HepG2 (cell line): ENCODE measurements around the gene SLTM. TPM values are rescaled to one million over a fixed set of nuclear protein-coding genes. Genes with fewer than 3 reads are reported as not detected.
"Not testable (repeated sequence)": the region's sequence is repeated elsewhere in the genome, so short reads cannot be mapped to it uniquely, and the experiment has no call there.

ENCODE experiments used
- ATAC-seq: fragments of 200-7000 bp; cut with Tn5 transposase; 3 replicates; pipeline ENCODE4 v1.9.1; 2020; ENCODE audit warnings: mild to moderate bottlenecking, moderate library complexity
- BruUV-seq: library from RNA; stranded (reverse); fragments of 400-500 nt; replicated peaks from 2 replicates; lab custom pipeline; 2021; lab: Mats Ljungman, UMichigan
- CTCF ChIA-PET: fragments of 300-600 bp; formaldehyde crosslinking; extraction: SDS; loops from one replicate; lab custom pipeline; 2021; ENCODE audit warnings: low total read pairs, inconsistent platforms, low intra/inter-chr PET ratio; lab: Yijun Ruan, JAX
- POLR2A ChIA-PET: fragments of 350-600 bp; sonication (Branson Sonifier 250); formaldehyde crosslinking; loops from one replicate; lab custom pipeline; 2020; ENCODE audit warnings: antibody characterized with exemption, inconsistent platforms; lab: Yijun Ruan, JAX
- DNase-seq: peaks from one replicate; pipeline ENCODE4 v3.0.0-alpha.2; 2015; ENCODE audit warnings: low spot score
- FAIRE-seq: peaks from 3 replicates; lab custom pipeline; 2011; peaks lifted over from hg19 to GRCh38; lab: Jason Lieb, UNC
- H2AFZ ChIP-seq: one replicate; pipeline ENCODE4 v1.6.1; 2011; ENCODE audit warnings: low read length, inconsistent platforms
- H3K27ac ChIP-seq: fragments of 300-600 bp; 3 replicates; pipeline ENCODE4 v1.8.0; 2011; ENCODE audit warnings: mixed run types, mild to moderate bottlenecking, mixed read lengths, low read length, inconsistent platforms; ENCODE audit not compliant: insufficient read depth; ENCODE audit errors: extremely low read length
- H3K27me3 ChIP-seq, 2 experiments: fragments of 200-600 bp in 1 of 2; 2 replicates in 1 of 2; 3 replicates in 1 of 2; pipeline versions ENCODE4 v1.6.0 to v1.8.0; 2011; ENCODE audit warnings: low read length in 2 of 2, mild to moderate bottlenecking in 2 of 2, moderate library complexity in 2 of 2, inconsistent platforms in 1 of 2; ENCODE audit not compliant: insufficient read depth in 2 of 2, control insufficient read depth in 1 of 2
- H3K36me3 ChIP-seq, 2 experiments: fragments of 200-600 bp in 1 of 2; replicated peaks in 1 of 2; 2 replicates in 1 of 2; 3 replicates in 1 of 2; pipeline versions ENCODE4 v1.5.1 to v1.8.0; 2011; ENCODE audit warnings: low read length in 2 of 2, inconsistent platforms in 1 of 2; ENCODE audit not compliant: insufficient read depth in 2 of 2, control insufficient read depth in 1 of 2
- H3K4me1 ChIP-seq: 2 replicates; pipeline ENCODE4 v1.5.1; 2012; ENCODE audit warnings: low read length, inconsistent platforms; ENCODE audit not compliant: insufficient read depth
- H3K4me2 ChIP-seq: 2 replicates; pipeline ENCODE4 v1.6.0; 2011; ENCODE audit warnings: low read depth, low read length, inconsistent platforms
- H3K4me3 ChIP-seq, 3 experiments: fragments of 200-600 bp in 1 of 3; sonication (generic), shearing (Covaris generic) in 1 of 3; replicated peaks in 1 of 3; 2 replicates each; pipeline ENCODE4 v1.5.1; 2011 to 2016; ENCODE audit warnings: low read length in 3 of 3, inconsistent platforms in 2 of 3, low read depth in 2 of 3, mild to moderate bottlenecking in 2 of 3, control low read depth in 1 of 3, mixed read lengths in 1 of 3; ENCODE audit not compliant: insufficient read depth in 1 of 3
- H3K79me2 ChIP-seq: one replicate; pipeline ENCODE4 v1.6.1; 2011; ENCODE audit warnings: low read length, inconsistent platforms; ENCODE audit not compliant: insufficient read depth
- H3K9ac ChIP-seq: 2 replicates; pipeline ENCODE4 v1.6.0; 2011; ENCODE audit warnings: mild to moderate bottlenecking, low read depth, low read length, inconsistent platforms; ENCODE audit not compliant: insufficient read depth
- H3K9me3 ChIP-seq: 2 replicates; pipeline ENCODE4 v1.5.1; 2012; ENCODE audit warnings: mild to moderate bottlenecking, low read length
- H4K20me1 ChIP-seq: 2 replicates; pipeline ENCODE4 v1.6.0; 2011; ENCODE audit warnings: inconsistent platforms, mild to moderate bottlenecking, low read length, moderate library complexity; ENCODE audit not compliant: insufficient read depth
- FLYWCH1 ChIP-seq: sonication (generic); formaldehyde crosslinking; IDR thresholded peaks from 2 replicates; pipeline ENCODE4 v1.8.1; 2023; ENCODE audit warnings: mild to moderate bottlenecking, missing genetic modification reagents
- KMT2A ChIP-seq: sonication (generic); formaldehyde crosslinking; IDR thresholded peaks from 2 replicates; pipeline ENCODE4 v1.4.0; 2020; ENCODE audit warnings: missing genetic modification reagents
- REST ChIP-seq, 2 experiments: IDR thresholded peaks; 2 replicates each; pipeline ENCODE4 v1.6.1; 2011 to 2012; ENCODE audit warnings: low read length in 2 of 2, borderline replicate concordance in 1 of 2, low read depth in 1 of 2, mild to moderate bottlenecking in 1 of 2, moderate library complexity in 1 of 2
- SOX6 ChIP-seq, 2 experiments: fragments of 450-650 bp in 1 of 2; sonication (generic) in 1 of 2; formaldehyde crosslinking in 1 of 2; IDR thresholded peaks; 2 replicates each; pipeline versions ENCODE4 v1.4.0 to v1.6.1; 2017 to 2020; ENCODE audit warnings: antibody characterized with exemption in 1 of 2, mild to moderate bottlenecking in 1 of 2, missing genetic modification reagents in 1 of 2
- ZNF160 ChIP-seq: sonication (generic); formaldehyde crosslinking; IDR thresholded peaks from 2 replicates; pipeline ENCODE4 v1.8.0; 2022; ENCODE audit warnings: mild to moderate bottlenecking, inconsistent platforms, missing genetic modification reagents
- ZSCAN29 ChIP-seq: sonication (generic); formaldehyde crosslinking; conservative IDR thresholded peaks from 2 replicates; pipeline ENCODE4 v1.4.0; 2020; ENCODE audit warnings: mild to moderate bottlenecking, missing genetic modification reagents
- WGBS: methylation state at CpG from one replicate; pipeline ENCODE4 v1.1.6; 2017; ENCODE audit warnings: low lambda C conversion rate; 5-methylcytosine and 5-hydroxymethylcytosine counted together
- in situ Hi-C: cut with HindIII; loops from 2 replicates; pipeline ENCODE4 v1.10.0; 2017; ENCODE audit warnings: low pct_unique_long_range_greater_than_20kb; ENCODE audit not compliant: extremely low pct_ligation_motif_present
- intact Hi-C: fragments of 100-400 bp; cut with micrococcal nuclease; formaldehyde crosslinking; loops from one replicate; pipeline ENCODE4 v1.10.0; 2022; ENCODE audit not compliant: unreplicated experiment
- polyA plus RNA-seq, 8 experiments: library from polyadenylated mRNA; depleted of rRNA in 3 of 8; stranded (reverse) in 7 of 8; unstranded in 1 of 8; fragments of >200 nt; fragmentation: Illumina TruSeq in 4 of 8; extraction: Trizol in 4 of 8; gene quantifications; 2 replicates each; pipeline versions ENCODE4 v1.2.1 to v1.2.3, GENCODE V29; 2011 to 2016; ENCODE audit warnings: low read depth in 4 of 8, missing spikeins in 1 of 8, mixed read lengths in 1 of 8; ENCODE audit not compliant: insufficient read depth in 1 of 8
- total RNA-seq, 5 experiments: library from RNA; depleted of rRNA; stranded (reverse); fragments of >200 nt; fragmentation: Illumina TruSeq; extraction: Trizol; gene quantifications; 2 replicates each; pipeline ENCODE4 v1.2.3, GENCODE V29; 2016; ENCODE audit warnings: low read depth in 1 of 5
- TF ChIP-seq, protein P1 (sequence below): IDR thresholded peaks from 2 replicates; pipeline ENCODE4 v1.6.1; 2016; ENCODE audit warnings: missing genetic modification reagents, missing compliant biosample characterization
- TF ChIP-seq, protein P2 (sequence below): sonication (generic); IDR thresholded peaks from 2 replicates; pipeline ENCODE4 v1.6.1; 2016; ENCODE audit warnings: low read depth, borderline replicate concordance

The SLTM gene
- total and polyA plus RNA-seq, 2 of the 13 experiments (the other 11 are each of a cell fraction or from before 2014, with no cell fraction given) = 22.0 to 64.2 TPM

GRCh38 chr15:58856621-58857020 is 76.9 kb downstream of the SLTM start:
- POLR2A ChIA-PET, DNase-seq, H3K4me2 ChIP-seq, BruUV-seq, H3K4me1 ChIP-seq, CTCF ChIA-PET, H3K27me3 ChIP-seq, FAIRE-seq, H3K4me3 ChIP-seq, H3K79me2 ChIP-seq, H3K27ac ChIP-seq, ATAC-seq, H3K9me3 ChIP-seq, H3K9ac ChIP-seq, intact Hi-C loops, H3K36me3 ChIP-seq, H4K20me1 ChIP-seq, H2AFZ ChIP-seq, in situ Hi-C loops: not testable (repeated sequence)
- WGBS = 71% methylated on average over 1 of the region's 1 CpG

DNA sequence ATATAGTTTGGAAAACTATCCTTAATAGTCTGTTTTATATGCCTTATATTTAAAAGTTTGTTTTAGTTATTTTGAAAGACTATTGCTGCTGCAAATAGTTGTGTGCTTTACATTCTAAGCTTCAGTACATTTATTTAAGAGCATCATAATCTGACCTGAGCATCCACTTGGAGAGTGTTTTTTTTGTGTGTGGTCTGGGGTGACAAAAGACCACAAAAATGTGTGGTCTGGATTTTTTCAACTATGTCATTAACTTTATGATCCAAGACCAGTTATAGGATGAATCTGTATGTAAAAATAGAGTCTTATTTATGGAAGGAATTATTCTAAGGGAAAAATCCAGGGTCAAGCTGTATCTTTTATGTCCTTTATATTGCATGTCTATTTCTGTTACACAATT is 77.4 kb downstream of the SLTM start:
- H3K27me3 ChIP-seq = no peaks in the 10 kb centered on the region
- in situ Hi-C loops (no loop called here), intact Hi-C loops (no loop called here)
- peaks cover 4 to 7% of the 10 kb centered on the region in 2 experiments; a peak in 4 of 5 replicates for H3K36me3 ChIP-seq
- ATAC-seq (no peak), FAIRE-seq (no peak), DNase-seq (no peak)
- BruUV-seq = no TSS peak
- H3K27ac ChIP-seq = no peak overlapping the region
- H3K9me3 ChIP-seq = no peaks in the 10 kb centered on the region
- no peaks in the 10 kb centered on the region for H4K20me1 ChIP-seq
- no peak overlapping the region for H3K9ac ChIP-seq
- H3K79me2 ChIP-seq = no peaks in the 10 kb centered on the region
- no peak overlapping the region for H3K4me3 ChIP-seq
- H3K4me1 ChIP-seq = peaks cover 4% of the 10 kb centered on the region; the same call in 1 of the 2 replicates
- ChIA-PET CTCF (no interaction called here), POLR2A (interaction anchor here (0.9 kb wide), 1 partner anchor 9 kb away, joined by 3 read pairs; no protein-coding TSS in a partner anchor)
- H2AFZ ChIP-seq = no peak overlapping the region
- H3K4me2 ChIP-seq = no peak overlapping the region
- no peak for TF ChIP-seq FLYWCH1
- no peak for TF ChIP-seq ZSCAN29
- TF ChIP-seq, protein P1, sequence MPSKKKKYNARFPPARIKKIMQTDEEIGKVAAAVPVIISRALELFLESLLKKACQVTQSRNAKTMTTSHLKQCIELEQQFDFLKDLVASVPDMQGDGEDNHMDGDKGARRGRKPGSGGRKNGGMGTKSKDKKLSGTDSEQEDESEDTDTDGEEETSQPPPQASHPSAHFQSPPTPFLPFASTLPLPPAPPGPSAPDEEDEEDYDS = no peak
- TF ChIP-seq REST (IDR thresholded peaks at IDR 0.05; ENCODE audit: borderline replicate concordance in 1 of 2, low read depth in 1 of 2, low read length in 2 of 2) = no peak
- no peak for TF ChIP-seq KMT2A (CRISPR knock-in tag)
- TF ChIP-seq, protein P2, sequence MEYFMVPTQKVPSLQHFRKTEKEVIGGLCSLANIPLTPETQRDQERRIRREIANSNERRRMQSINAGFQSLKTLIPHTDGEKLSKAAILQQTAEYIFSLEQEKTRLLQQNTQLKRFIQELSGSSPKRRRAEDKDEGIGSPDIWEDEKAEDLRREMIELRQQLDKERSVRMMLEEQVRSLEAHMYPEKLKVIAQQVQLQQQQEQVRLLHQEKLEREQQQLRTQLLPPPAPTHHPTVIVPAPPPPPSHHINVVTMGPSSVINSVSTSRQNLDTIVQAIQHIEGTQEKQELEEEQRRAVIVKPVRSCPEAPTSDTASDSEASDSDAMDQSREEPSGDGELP = no peak
- no peak for TF ChIP-seq SOX6 (IDR thresholded peaks at IDR 0.05)
- no peak for TF ChIP-seq SOX6 (CRISPR knock-in tag; IDR thresholded peaks at IDR 0.05)
- no peak for TF ChIP-seq ZNF160
